ENCODE results near the gene DDAH2.

DNA sequence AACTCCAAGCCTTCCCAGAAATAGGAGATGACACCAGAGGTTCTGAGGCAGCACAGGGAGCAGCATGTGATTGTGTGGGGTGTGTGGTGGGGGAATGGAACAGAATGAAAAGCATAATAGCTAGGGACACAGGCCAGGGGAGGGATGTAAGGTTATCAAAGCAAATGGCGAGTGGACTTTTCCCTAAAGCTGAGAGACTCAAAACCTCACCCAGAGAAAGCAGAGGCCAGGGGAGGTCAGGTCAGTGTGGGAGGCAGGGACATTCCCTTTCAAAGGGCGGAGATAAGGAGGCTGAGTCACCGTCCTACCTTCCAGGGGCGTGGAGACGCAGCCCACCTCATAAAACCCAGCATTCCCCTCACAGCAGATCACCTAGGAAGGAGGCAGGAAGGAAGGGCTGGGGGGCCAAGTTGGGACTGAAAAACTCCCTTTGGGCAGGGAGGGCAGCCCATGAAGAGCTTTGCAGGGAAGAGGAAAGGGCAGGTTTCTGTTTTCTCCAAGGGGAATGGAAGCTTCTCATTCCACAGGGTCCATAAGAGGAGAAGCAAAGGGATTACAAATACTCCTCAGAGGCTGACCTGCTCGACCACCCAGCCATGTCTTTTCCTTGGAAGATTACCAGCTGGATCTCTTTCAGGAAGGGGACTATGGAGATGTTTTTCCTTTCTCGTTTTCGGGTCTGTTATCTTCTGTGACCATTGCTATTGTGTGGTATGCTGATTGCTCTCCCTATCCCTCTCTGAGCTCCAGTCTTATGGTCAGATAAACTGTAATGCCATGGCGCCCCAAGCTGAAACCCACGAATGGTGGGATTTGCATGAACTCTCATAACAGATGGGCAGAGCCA lies 38.6 kb downstream of the DDAH2 start:
- TF ChIP-seq CSDC2 (CRISPR knock-in tag; IDR thresholded peaks at IDR 0.05) (no peak), RARB (CRISPR knock-in tag; IDR thresholded peaks at IDR 0.05) (no peak), ZNF565 (CRISPR knock-in tag; conservative IDR thresholded peaks at IDR 0.05; ENCODE audit: low read depth) (no peak), BACH2 (CRISPR knock-in tag; IDR thresholded peaks at IDR 0.05; ENCODE audit: borderline replicate concordance) (no peak), PPARA (CRISPR knock-in tag; IDR thresholded peaks at IDR 0.05; ENCODE audit: borderline replicate concordance) (no peak), OSR1 (CRISPR knock-in tag; IDR thresholded peaks at IDR 0.05) (no peak), ARNTL (CRISPR knock-in tag; IDR thresholded peaks at IDR 0.05; ENCODE audit: borderline replicate concordance, low read depth) (no peak), ZFP30 (CRISPR knock-in tag; IDR thresholded peaks at IDR 0.05) (no peak), ZFP3 (CRISPR knock-in tag; IDR thresholded peaks at IDR 0.05) (no peak), GLIS3 (CRISPR knock-in tag; IDR thresholded peaks at IDR 0.05) (no peak)
- TF ChIP-seq, protein P1, sequence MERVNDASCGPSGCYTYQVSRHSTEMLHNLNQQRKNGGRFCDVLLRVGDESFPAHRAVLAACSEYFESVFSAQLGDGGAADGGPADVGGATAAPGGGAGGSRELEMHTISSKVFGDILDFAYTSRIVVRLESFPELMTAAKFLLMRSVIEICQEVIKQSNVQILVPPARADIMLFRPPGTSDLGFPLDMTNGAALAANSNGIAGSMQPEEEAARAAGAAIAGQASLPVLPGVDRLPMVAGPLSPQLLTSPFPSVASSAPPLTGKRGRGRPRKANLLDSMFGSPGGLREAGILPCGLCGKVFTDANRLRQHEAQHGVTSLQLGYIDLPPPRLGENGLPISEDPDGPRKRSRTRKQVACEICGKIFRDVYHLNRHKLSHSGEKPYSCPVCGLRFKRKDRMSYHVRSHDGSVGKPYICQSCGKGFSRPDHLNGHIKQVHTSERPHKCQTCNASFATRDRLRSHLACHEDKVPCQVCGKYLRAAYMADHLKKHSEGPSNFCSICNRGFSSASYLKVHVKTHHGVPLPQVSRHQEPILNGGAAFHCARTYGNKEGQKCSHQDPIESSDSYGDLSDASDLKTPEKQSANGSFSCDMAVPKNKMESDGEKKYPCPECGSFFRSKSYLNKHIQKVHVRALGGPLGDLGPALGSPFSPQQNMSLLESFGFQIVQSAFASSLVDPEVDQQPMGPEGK (CRISPR knock-in tag; IDR thresholded peaks at IDR 0.05; ENCODE audit: borderline replicate concordance): no peak
- TF ChIP-seq, protein P2, sequence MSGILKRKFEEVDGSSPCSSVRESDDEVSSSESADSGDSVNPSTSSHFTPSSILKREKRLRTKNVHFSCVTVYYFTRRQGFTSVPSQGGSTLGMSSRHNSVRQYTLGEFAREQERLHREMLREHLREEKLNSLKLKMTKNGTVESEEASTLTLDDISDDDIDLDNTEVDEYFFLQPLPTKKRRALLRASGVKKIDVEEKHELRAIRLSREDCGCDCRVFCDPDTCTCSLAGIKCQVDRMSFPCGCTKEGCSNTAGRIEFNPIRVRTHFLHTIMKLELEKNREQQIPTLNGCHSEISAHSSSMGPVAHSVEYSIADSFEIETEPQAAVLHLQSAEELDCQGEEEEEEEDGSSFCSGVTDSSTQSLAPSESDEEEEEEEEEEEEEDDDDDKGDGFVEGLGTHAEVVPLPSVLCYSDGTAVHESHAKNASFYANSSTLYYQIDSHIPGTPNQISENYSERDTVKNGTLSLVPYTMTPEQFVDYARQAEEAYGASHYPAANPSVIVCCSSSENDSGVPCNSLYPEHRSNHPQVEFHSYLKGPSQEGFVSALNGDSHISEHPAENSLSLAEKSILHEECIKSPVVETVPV (CRISPR knock-in tag; IDR thresholded peaks at IDR 0.05): no peak
- TF ChIP-seq, protein P3, sequence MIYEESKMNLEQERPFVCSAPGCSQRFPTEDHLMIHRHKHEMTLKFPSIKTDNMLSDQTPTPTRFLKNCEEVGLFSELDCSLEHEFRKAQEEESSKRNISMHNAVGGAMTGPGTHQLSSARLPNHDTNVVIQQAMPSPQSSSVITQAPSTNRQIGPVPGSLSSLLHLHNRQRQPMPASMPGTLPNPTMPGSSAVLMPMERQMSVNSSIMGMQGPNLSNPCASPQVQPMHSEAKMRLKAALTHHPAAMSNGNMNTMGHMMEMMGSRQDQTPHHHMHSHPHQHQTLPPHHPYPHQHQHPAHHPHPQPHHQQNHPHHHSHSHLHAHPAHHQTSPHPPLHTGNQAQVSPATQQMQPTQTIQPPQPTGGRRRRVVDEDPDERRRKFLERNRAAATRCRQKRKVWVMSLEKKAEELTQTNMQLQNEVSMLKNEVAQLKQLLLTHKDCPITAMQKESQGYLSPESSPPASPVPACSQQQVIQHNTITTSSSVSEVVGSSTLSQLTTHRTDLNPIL (CRISPR knock-in tag; IDR thresholded peaks at IDR 0.05; ENCODE audit: low read depth): no peak
